Thoracic aorta (tissue), 2 donors: ENCODE results near the gene MCOLN1. TPM values are rescaled to one million over a fixed set of nuclear protein-coding genes. Genes with fewer than 3 reads are reported as not detected.
A peak's percentile ranks its signal among the peaks of the same experiment; 100 is the strongest.

Experiments used
- ATAC-seq: fragments of 150-250 bp; one replicate; pipeline ENCODE4 v1.8.0; 2017; ENCODE audit warnings: low read depth; ENCODE audit not compliant: insufficient number of reproducible peaks, low FRiP score
- DNase-seq: peaks from one replicate; pipeline ENCODE4 v3.0.0-alpha.2; 2020; ENCODE audit warnings: low spot score
- H3K27ac ChIP-seq, 2 donors: fragments of 200-600 bp; sonication (generic); 1 replicate in 1 of 2; 2 replicates in 1 of 2; pipeline ENCODE4 v1.5.1; 2016; ENCODE audit warnings: mild to moderate bottlenecking in 2 of 2, moderate library complexity in 2 of 2
- H3K27me3 ChIP-seq: fragments of 200-600 bp; sonication (generic); replicated peaks from 2 replicates; pipeline ENCODE4 v1.6.0; 2016; ENCODE audit warnings: mild to moderate bottlenecking; ENCODE audit not compliant: insufficient read depth
- H3K36me3 ChIP-seq: fragments of 200-600 bp; sonication (generic); one replicate; pipeline ENCODE4 v1.5.1; 2016
- H3K4me1 ChIP-seq, 2 donors: fragments of 200-600 bp; sonication (generic); 1 replicate in 1 of 2; 2 replicates in 1 of 2; pipeline versions ENCODE4 v1.5.1 to v1.6.0; 2016; ENCODE audit warnings: low read depth in 2 of 2, mild to moderate bottlenecking in 1 of 2; ENCODE audit not compliant: control insufficient read depth in 1 of 2
- H3K4me3 ChIP-seq: fragments of 200-600 bp; sonication (generic); 2 replicates; pipeline ENCODE4 v1.5.1; 2016; ENCODE audit warnings: mild to moderate bottlenecking
- H3K9me3 ChIP-seq: fragments of 200-600 bp; sonication (generic); 2 replicates; pipeline ENCODE4 v1.5.1; 2016
- total RNA-seq, 2 donors: library from RNA; depleted of rRNA; stranded (reverse); fragments of >200 nt; gene quantifications; one replicate each; pipeline versions ENCODE4 v1.1.0 to v1.2.3, GENCODE V29; 2016
- TF ChIP-seq, protein P1 (sequence below): fragments of 200-600 bp; sonication (generic); IDR thresholded peaks from one replicate; pipeline ENCODE4 v1.5.1; 2019; ENCODE audit warnings: antibody characterized with exemption

MCOLN1 gene
- total RNA-seq, 2 donors from 2014 or later = 19.6 to 34.8 TPM

DNA sequence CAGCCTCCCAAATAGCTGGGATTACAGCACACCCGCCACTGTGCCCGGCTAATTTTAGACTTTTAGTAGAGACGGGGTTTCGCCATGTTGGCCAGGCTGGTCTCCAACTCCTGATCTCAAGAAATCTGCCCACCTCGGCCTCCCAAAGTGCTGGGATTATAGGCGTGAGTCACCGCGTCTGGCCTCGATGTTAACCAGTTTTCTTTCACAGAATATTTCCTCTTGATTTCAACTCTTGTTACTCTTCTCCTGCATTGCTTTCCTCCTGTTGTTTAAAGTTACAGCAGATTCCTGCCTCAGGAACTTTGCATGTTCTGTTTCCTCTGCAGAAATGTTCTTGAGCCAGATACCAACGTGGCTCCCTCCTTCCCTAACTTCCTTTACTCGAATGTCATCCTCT lies 29.9 kb upstream of the MCOLN1 start:
- ATAC-seq (no peak), DNase-seq (no peak)
- Histone ChIP-seq H3K9me3 (no peaks in the 10 kb centered on the region), H3K27ac (no peak overlapping the region), H3K4me3 (no peak overlapping the region), H3K27me3 (no peaks in the 10 kb centered on the region), H3K4me1 (peaks cover 0 to 25% of the 10 kb centered on the region in 2 donors), H3K36me3 (no peaks in the 10 kb centered on the region)
- TF ChIP-seq, protein P1, sequence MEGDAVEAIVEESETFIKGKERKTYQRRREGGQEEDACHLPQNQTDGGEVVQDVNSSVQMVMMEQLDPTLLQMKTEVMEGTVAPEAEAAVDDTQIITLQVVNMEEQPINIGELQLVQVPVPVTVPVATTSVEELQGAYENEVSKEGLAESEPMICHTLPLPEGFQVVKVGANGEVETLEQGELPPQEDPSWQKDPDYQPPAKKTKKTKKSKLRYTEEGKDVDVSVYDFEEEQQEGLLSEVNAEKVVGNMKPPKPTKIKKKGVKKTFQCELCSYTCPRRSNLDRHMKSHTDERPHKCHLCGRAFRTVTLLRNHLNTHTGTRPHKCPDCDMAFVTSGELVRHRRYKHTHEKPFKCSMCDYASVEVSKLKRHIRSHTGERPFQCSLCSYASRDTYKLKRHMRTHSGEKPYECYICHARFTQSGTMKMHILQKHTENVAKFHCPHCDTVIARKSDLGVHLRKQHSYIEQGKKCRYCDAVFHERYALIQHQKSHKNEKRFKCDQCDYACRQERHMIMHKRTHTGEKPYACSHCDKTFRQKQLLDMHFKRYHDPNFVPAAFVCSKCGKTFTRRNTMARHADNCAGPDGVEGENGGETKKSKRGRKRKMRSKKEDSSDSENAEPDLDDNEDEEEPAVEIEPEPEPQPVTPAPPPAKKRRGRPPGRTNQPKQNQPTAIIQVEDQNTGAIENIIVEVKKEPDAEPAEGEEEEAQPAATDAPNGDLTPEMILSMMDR = no peak

DNA sequence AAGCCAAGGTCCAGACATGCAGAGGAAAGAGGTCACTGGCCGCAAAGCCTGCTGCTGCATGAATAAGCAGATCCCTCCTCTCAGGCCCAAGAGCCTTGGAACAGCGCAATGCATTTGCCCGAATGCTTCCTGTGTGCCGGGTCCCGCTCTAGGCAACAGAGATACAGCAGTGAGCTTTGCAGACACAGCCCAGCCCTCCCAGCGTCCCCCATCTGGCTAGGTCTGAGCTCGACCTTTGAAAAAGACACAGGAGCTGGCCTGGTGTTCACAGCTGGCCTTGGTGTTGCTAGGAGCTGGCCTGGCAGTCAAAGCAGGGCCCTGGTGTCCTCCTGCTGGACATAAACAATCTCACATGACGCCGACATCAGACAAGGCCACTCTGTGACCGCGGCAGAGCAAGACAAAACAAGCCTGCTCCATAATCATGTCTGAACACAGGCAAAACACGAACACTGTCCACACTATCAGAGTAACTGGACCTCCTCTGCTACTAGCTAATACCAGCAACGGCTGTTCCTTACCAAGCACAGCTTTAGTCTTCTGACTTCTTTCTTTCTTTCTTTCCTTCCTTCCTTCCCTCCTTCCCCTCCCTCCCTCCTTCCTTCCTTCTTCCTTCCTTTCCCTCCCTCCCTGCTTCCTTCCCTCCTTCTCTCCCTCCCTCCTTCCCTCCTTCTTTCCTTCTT lies 27.9 kb upstream of the MCOLN1 start:
- DNase-seq (no peak), ATAC-seq (no peak)
- TF ChIP-seq, protein P1 = peak; percentile 31
- Histone ChIP-seq H3K9me3 (no peaks in the 10 kb centered on the region), H3K4me3 (no peak overlapping the region), H3K36me3 (no peaks in the 10 kb centered on the region), H3K27ac (peak overlapping the region; percentile 50 to 72), H3K27me3 (no peaks in the 10 kb centered on the region), H3K4me1 (peaks cover 0 to 14% of the 10 kb centered on the region in 2 donors)

DNA sequence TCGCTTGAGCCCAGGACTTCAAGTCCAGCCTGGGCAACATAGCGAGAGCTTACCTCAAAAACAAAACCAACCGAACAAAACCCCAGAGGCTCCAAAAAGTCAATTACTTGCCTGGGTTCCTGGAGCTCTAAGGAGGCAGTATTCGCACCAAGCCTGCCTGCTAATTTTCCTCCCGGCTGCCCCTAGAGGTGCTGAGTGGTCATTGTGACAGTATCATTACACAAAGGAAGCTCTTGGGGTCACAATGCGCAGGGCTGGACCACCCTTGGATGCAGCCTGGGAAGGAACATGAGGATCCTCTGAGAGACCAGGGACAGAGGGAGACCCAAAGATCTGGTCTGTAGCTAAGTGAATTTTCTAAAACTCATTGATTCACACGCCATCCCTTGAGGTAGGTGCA lies 25.1 kb upstream of the MCOLN1 start:
- ATAC-seq = no peak
- H3K27me3 ChIP-seq = no peaks in the 10 kb centered on the region
- H3K27ac ChIP-seq = no peak overlapping the region
- H3K9me3 ChIP-seq = no peaks in the 10 kb centered on the region
- no peaks in the 10 kb centered on the region for H3K36me3 ChIP-seq
- no peak overlapping the region for H3K4me3 ChIP-seq
- DNase-seq = no peak
- TF ChIP-seq, protein P1 = no peak
- H3K4me1 ChIP-seq = peaks cover 7 to 18% of the 10 kb centered on the region in 2 donors

DNA sequence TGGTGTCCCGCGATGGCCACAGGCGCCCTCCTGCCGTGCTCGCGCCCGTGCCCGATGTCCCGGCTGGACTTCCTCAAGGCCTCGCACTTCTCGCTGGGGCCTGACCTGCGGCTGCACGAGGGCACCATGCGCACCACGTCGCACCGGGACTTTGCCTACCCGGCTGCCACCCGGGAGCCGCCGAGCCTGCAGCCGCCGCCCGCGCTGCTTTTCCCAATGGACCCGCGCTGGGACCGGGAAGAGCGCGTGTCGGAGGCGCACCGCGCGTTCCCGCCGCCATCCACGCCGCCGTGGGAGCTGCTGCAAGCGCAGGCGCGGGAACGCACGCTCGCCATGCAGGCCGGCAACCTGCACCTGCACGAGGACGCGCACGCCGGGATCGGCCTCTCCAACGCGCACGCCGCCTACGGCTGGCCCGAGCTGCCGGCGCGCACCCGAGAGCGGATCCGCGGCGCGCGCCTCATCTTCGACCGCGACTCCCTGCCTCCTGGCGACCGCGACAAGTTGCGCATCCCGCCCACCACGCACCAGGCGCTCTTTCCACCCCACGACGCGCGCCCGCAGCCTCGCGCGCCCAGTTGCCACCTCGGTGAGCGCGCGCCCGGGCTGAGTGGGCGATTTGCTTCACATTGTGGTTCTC lies 21.5 kb upstream of the MCOLN1 start:
- Histone ChIP-seq H3K4me3 (peak overlapping the region; percentile 67), H3K27ac (no peak overlapping the region), H3K36me3 (no peaks in the 10 kb centered on the region), H3K27me3 (no peaks in the 10 kb centered on the region), H3K9me3 (no peaks in the 10 kb centered on the region), H3K4me1 (peaks cover 5 to 7% of the 10 kb centered on the region in 2 donors)
- TF ChIP-seq, protein P1 = peak; percentile 25
- ATAC-seq (no peak), DNase-seq (no peak)

DNA sequence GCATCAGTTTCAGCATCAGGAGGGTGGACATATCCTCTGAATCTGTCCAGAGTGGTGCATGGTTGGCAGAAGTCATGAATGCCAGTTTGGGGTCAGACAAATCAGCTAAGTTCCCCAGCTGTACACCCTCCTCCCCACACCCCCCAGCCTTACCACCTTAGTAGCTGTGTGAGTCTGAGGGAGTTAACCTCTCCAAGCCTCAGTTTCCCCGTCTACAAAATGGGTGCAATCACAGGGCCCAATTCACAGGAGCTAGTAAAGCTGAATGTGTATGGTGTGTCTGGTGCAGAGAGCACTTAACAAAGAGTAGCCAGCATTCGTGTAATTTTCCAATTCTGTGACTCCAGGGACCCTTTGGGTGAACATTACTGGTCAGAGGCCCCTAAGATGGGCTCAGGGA lies 19.9 kb upstream of the MCOLN1 start:
- H3K9me3 ChIP-seq = no peaks in the 10 kb centered on the region
- H3K27ac ChIP-seq = no peak overlapping the region
- H3K36me3 ChIP-seq = no peaks in the 10 kb centered on the region
- no peak overlapping the region for H3K4me3 ChIP-seq
- H3K27me3 ChIP-seq = no peaks in the 10 kb centered on the region
- peaks cover 5 to 7% of the 10 kb centered on the region in 2 donors for H3K4me1 ChIP-seq
- no peak for ATAC-seq
- DNase-seq = no peak
- TF ChIP-seq, protein P1 = no peak
